SHP77 (cell line): ENCODE measurements around the gene ZNF771.
A peak's percentile ranks its signal among the peaks of the same experiment; 100 is the strongest.
"Not testable (repeated sequence)": the region's sequence is repeated elsewhere in the genome, so short reads cannot be mapped to it uniquely, and the experiment has no call there.

Experiments
- DNase-seq, 2 experiments: peaks; one replicate each; lab custom pipeline; 2025; lab: John Stamatoyannopoulos, UW

Gene ZNF771

DNA sequence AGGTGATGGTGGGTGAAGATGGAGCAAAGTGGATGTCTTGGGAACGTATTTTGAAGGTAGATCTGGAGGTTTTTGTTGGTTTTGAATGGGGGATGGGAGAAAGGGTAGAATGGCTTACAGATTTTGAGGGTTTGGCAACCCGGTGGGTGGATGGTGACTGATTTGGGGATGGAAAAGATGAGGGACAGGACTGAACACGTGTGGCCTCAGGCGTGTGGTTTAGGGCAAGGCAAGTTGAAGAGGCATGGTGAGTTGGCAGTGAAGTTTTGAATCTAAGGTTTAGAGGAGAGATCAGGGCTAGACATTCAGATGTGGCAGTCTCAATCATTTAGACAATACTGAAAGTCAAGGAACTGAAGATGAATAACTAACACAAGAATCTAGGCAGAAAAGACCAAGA lies 27.4 kb downstream of the ZNF771 start:
- DNase-seq = no peak

DNA sequence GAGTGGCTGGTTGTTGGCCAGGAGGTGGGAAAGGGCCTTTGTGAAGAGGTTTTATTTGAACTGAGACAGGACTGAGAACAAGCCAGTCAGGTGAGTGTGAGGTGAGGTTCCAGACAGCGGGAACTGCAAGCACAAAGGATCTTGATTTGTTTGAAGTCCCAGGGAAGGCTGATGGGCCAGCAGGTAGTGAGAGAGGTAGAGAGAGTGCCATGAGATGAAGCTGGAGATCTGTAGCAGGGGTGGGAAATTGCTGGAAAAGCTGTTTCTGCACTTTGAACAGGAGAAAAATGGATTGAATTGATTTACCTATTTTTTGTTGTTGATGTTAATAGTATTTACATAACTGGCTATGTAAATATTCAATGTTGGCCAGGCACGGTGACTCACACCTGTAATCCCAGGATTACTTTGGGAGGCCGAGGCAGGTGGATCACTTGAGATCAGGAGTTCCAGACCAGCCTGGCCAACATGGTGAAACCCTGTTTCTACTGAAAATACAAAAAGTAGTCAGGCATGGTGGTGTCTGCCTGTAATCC lies 30.2 kb downstream of the ZNF771 start:
- DNase-seq = no peak

DNA sequence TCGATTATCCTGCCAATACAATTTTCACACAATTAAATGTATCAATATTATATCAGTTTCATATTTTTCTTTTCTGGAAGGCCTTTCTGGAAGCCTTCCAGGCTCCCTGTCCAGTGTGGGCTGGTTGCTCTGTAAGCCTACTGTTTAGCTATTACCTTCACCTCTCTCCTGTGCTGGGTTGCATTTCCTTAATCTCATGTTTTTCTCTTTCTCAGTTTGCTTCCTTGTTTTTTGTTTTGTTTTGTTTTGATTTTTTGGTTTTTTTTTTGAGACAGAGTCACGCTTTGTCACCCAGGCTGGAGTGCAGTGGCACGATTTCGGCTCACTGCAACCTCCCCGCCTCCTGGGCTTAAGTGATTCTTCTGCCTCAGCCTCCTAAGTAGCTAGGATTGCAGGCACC lies 31.4 kb downstream of the ZNF771 start:
- no peak for DNase-seq

DNA sequence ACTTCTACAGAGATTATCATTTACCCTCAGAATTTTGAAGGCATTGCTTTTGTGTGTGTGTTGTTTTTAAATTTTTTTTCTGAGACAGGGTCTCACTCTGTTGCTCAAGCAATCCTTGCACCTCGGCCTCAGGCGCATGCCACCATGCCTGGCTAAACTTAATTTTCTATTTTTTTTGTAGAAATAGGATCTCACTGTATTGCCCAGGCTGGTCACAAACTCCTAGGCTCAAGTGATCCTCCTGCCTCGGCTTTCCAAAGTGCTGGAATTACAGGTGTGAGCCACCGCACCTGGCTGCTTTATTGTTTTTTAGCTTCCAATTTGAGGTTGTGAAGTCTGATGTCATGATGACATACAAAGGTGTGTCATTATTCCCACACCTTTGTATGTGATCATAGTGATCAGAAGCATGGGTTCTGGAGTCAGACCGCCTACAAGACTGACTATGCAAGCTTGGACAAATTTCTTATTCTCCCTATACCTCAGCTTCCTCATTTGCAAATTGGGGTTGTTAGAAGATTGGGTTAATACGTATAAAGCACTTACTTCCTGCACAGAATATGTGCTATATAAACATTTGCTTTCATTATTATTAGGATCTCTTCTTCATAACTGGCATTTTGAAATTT lies 32.4 kb downstream of the ZNF771 start:
- no peak for DNase-seq

DNA sequence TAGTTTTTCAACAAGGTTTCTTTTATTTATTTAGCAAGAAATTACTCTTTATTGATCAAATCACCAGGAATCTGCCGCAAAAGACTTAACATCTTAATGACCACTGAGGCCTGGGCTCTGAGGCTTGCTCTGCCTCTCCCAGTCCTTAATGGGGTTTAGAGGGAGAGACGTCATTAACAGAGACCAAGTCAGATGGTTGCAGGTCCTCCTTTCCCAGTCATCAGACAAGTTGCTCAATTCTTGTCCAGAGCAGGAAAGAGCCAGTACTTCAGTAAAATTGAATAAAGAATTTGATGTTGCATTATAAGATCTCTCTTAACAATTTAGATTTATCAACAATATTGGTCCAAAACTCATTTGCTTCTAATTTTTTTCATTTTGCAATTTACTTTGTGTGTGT lies 36.2 kb downstream of the ZNF771 start:
- no peak for DNase-seq

DNA sequence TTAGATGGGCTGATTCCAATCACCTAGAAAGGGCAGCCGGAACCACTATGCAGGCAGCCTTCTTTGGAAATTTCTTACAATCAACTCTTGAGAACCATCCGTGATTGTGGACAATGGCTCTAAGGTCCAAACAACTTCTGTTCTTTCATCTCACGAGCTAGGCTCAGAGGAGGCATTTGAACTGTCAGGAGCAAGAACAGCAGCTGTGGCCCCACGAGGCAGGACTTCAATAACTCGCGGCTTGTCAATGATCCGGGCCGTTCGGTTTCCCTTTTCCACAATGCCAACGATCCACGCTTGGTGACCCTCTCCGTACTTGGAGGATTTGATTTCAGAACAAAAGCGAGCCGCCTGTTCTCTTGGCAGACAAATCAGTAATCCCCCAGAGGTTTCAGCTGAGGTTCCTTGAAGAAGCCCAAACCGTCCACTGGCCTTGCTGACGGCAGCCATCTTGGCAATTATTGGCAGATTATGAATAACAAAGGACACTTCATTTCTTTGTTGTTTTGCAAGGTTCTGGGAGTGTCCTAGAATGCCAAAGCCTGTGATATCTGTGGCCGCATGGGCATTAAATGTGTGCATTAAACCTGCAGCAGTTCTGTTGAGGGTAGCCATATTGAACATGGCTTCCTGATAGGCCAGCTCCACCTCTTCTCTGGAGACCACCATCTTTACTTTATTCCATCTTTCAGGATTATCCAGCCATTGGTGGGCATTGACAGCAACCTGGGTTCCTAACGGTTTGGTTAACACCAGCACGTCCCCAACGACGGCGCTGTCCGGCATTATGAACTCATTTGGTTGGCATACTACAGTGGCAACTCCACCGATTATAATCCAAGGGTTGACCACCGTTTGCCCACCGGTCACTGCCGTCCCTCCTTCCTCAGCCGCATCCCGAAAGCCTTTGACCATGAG lies 37.1 kb downstream of the ZNF771 start:
- DNase-seq = no peak

DNA sequence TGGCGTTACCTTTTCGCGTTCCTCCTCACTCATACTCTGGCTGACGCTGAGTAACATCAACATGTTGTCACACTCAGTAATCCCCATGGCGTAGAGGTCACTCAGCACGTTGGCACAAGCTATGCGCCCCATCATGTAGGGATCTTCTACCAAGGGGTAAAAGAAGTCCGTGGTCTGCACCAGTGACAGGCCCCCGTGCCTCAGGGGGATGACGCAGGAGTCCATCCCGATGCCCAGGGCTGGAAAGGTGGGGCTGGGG lies 37.7 kb downstream of the ZNF771 start:
- no peak for DNase-seq

DNA sequence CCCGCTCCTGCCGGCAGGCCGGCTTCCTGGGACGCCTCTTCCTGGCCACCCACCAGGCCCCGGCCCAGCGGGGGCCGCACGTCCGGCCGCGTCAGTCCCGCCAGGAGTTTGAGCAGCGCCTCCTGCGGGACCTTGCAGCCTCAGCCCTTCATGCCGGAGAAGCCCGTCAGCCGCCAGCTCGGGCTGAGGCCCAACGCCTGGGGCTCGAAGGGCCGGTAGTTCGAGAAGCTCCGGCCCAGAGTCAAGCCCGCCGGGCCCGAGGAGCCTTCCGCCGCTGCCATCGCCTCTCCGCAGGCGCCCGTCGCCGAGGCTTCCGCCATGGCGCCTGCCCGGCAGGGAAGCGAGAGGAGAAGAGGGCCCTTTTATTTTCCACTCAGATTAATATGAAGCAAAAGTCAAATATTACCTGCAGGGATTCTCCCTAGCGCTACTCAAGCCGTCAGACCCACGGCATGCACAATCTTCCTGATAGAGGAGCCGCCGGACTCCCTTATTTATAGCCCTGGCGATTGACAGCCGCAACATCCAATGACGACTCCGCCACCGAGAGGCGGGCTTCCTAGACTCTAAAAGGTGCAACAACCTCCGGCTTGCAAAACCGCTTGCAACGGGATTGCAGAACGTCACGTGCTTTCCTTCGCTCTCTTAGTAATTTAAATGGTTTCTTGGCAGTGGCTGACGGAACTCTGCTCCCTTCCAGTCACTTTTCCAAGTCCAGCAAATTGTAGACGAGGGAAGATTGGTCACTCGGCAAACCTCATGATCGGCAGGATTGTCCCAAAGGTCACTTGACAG lies 38.2 kb downstream of the ZNF771 start, which contains the start of gene SEPHS2:
Gene SEPHS2 (minus strand): TSS at position 467 of the 795 bp plus-strand sequence. CDS start 147 bp downstream, at position 320.
- DNase-seq = peak; percentile 97

DNA sequence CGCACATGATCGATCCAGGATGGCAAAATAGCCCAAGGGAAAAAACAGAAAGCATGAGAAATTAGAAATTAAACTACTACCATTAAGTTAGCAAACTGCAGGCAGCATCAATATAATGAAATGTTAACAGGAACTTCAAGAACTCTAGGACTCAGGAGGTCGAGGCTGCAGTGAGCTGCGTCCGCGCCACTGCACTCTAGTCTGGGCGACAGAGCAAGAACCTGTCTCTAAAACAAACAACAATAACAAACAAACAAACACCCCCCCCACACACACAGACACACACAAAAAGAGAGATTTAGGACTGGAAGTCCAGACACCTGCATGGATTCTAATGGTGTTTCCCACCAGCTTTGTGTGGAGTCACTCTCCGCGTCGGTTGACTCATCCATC lies 38.8 kb downstream of the ZNF771 start:
- no peak for DNase-seq

DNA sequence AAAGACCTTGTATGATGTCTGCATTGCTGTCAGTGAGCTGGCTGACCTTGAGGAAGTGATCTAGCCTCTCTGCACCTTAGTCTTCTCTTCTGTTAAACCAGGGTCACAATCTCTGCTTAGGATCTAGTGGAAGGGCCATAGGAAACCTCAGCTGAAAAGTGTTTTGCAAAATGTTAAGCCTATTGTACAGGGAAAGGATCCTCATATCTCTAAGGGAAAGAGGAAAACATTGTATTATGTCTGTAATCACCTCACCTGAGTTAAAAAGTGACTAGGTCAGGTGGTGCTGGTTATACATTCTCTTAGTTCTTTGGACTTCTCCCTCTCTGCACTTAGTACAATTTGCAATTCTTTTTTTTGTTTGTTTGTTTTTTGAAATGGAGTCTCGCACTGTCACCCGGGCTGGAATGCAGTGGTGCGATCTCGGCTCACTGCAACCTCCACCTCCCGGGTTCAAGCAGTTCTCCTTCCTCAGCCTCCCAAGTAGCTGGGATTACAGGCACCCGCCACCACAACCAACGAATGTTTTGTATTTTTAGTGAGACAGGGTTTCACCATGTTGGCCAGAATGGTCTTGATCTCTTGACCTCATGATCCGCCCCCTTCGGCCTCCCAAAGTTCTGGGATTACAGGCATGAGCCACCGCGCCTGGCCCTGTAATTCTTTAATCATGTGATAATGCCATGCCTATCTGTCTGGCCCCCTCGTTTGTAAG lies 40.3 kb downstream of the ZNF771 start:
- DNase-seq = no peak

DNA sequence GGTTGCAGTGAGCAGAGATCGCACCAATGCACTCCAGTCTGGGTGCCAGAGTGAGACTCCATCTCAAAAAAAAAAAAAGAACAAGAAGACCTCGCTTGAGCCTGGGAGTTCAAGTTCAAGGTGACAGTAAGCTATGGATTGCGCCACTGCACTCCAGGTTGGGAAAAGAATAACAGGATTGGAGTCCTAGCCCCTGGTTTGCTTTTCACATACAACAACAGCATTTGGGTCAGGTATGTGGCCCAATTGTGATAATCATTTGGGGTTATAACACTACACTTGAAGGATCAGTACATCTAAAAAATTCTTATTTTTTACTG lies 41.7 kb downstream of the ZNF771 start:
- no peak for DNase-seq

DNA sequence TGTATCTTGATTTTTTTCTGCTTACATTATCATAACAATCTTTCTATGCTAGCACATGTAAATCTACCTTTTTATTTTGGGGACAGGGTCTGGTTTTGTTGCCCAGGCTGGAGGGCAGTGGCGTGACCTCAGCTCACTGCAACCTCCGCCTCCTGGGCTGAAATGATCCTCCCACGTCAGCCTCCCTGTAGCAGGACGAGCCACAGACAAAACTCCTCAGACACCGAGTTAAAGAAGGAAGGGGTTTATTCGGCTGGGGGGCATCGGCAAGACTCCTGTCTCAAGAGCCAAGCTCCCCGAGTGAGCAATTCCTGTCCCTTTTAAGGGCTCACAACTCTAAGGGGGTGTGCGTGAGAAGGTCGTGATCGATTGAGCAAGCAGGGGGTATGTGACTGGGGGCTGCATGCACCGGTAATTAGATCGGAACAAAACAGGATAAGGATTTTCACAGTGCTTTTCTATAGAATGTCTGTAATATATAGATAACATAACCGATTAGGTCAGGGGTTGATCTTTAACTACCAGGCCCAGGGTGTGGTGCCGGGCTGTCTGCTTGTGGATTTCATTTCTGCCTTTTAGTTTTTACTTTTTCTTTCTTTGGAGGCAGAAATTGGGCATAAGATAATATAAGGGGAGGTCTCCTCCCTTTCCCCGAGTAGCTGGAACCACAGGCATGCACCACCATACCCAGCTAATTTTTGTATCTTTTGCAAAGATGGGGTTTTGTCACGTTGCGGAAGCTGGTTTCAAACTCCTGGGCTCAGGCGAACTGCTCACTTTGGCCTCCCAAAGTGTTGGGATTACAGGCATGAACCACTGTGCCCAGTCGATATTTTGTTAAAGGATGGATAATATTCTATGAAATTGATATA lies 45.5 kb downstream of the ZNF771 start:
- DNase-seq = not testable (repeated sequence)

DNA sequence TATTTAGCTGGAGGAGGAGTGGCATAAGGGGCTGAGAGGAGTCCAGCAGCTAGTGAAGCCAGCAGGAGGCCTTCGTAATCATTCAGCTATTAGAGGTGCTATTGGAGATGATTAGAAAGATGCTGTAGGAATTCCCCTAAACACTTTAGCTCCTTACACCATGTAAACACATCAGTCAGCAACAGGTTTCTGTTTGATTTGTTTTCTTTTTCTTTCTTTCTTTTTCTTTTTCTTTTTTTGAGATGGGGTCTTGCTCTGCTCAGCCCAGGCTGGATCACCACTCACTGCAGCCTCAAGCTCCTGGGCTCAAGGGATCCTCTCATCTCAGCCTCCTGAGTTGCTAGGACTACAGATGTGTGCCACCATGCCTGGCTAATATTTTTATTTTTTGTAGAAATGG lies 48.9 kb downstream of the ZNF771 start:
- no peak for DNase-seq

DNA sequence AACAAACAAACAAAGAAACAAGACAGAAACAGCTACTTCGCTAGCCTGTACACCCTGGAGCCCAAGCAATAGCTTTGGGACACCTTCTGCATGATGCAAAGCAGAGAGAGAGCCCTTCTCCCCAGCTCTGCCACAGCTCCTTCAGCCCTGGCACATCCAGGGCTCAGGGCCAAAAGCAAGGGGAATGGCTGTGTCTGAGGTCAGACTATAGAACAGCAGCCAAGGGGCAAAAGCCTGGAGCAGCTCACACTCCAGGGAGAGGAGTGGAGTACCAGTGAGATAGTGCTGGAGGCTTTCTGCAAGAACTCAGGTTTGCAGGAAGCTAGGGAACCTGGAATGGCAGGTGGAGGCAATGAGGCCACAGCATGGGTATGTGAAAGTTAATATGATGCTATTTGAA lies 49.9 kb downstream of the ZNF771 start:
- no peak for DNase-seq

DNA sequence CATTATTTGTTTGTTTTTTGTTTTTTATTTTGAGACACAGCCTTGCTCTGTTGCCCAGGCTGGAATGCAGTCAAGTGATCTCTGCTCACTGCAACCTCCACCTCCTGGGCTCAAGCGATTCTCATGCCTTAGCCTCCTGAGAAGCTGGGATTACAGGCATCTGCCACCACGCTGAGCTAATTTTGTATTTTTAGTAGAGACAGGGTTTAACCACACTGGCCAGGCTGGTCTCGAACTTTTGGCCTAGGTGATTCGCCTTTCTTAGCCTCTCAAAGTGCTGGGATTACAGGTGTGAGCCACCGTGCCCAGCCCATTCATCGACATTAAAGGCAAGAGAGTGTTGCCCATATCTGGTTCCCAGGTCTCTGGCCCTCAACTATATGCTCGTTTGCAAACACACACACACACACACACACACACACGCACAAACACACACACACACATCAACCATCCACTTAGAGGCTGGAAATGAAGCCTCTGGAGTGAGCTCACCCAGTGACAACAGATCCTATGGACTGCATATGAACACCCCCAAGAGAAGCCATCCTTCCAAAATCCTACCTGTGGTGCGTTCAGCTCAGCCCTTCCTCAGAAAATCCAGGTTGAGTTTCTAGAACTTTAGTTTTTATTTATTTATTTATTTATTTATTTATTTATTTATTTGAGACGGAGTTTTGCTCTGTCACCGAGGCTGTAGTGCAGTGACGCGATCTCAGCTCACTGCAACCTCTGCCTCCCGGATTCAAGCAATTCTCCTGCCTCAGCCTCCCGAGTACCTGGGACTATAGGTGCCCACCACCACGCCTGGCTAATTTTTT lies 50.5 kb downstream of the ZNF771 start:
- no peak for DNase-seq

DNA sequence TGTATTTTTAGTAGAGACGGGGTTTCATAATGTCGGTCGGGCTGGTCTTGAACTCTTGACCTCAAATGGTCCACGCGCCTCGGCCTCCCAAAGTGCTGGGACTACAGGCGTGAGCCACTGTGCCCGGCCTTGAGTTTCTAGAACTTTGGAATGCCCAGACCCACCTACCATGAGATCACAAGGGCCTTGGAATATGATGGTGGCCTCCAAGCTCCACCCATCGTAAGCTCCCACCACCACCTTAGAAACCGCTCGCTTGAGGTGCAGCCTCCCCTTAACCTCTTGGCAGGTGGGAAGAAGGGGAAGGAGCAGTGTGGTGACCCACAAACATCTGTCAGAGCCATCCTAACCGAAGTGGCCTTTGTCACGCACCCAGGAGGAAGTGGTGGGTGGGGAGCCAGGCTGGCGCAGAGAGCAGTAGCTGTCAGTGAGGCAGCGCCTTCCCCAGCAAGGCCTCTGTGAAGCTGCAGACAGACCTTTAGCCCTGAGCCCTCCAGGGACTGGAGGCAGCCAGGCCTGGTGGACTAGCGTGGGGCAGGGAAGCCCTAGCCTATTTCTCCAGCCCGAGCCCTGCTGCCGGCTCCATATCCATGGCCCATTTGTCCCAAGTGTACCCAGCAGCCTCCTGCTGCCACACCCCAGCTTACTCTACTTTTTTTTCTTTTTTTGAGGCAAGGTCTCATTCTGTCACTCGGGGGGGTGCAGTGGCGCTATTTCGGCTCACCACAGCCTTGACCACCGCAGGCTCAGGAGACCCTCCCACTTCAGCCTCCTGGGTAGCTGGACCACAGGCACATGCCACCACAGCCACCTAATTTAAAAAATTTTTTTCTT lies 51.4 kb downstream of the ZNF771 start:
- DNase-seq = no peak

DNA sequence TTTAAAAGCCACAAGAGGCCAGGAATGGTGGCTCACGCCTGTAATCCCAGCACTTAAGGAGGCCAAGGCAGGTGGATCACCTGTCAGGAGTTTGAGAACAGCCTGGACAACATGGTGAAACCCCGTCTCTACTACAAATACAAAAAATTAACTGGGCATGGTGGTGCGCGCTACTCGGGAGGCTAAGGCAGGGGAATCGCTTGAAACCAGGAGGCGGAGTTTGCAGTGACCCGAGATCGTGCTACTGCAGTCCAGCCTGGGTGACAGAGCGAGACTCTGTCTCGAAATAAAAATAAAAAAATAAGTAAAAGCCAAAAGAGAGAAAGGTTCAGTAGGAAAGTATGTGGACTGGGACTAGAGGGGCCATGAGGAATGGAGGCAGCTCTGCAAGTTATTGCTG lies 52.0 kb downstream of the ZNF771 start:
- no peak for DNase-seq

DNA sequence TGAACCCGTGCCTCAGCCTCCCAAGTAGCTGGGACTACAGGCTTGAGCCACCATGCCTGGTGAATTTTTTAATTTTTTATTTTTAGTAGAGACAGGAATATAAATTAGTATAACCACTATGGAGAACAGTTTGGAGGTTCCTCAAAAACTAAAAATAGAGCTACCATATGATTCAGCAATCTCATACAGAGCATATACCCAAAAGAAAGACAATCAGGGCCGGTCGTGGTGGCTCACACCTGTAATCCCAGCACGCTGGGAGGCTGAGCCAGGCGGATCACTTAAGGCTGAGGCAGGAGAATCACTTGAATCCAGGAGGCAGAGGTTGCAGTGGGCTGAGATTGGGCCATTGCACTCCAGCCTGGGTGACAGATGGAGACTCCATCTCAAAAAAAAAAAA lies 54.0 kb downstream of the ZNF771 start:
- not testable (repeated sequence) for DNase-seq

DNA sequence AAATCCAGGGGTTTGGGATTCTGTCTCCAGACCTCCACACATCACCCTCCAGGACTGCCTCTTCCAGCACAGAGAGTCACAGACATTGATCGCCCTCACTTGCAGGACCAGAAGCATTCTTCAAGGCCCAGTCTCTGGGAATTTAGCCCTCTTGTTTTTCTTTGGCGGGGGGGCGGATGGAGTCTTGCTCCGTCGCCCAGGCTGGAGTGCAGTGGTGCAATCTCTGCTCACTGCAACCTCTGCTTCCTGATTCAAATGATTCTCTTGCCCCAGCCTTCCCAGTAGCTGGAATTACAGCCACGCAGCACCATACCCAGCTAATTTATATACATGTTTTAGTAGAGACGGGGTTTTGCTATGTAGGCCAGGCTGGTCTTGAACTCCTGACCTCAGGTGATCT lies 56.7 kb downstream of the ZNF771 start:
- DNase-seq = no peak
